GM19025 (cell line): ENCODE data around the gene BBC3.
"Not testable (repeated sequence)": the region's sequence is repeated elsewhere in the genome, so short reads cannot be mapped to it uniquely, and the experiment has no call there.

ENCODE experiments used
- ATAC-seq: cut with Tn5 transposase; IDR thresholded peaks from one replicate; pipeline ENCODE4 v1.9.1; 2021; ENCODE audit warnings: mild to moderate bottlenecking, low read depth, moderate library complexity; ENCODE audit not compliant: unreplicated experiment

BBC3 gene

DNA sequence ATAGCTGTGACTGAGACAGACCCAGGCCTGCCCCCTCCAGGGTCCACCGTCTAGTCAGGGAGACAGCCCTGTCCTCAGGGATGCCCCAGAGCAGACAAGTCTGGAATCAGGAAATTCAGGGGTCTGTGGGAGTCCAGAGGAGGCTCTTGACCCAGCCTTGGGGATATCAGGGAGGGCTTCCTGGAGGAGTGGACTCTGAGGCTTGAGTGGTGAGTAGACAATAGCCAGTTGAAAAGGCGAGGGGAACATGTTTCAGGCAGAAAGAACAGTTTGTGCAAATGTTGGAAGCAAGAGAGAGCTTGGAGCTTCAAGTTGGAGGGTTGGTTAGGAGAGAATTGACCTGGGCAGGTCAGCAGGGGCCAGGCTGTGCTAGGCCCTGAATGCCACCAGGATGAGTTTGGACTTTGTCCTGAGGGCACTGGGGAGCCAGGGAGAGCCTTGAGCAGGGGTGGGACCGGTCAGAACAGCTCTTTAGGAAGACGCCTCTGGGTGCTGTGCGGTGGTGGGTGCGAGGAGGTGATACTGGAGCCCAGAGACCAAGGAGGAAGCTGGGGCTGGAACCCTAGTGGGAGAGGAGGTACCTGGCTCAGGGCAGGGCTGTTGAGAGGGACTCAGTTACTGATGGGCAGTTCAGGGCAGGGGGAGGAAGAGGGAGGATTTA is 28.0 kb upstream of the BBC3 start:
- ATAC-seq: no peak

DNA sequence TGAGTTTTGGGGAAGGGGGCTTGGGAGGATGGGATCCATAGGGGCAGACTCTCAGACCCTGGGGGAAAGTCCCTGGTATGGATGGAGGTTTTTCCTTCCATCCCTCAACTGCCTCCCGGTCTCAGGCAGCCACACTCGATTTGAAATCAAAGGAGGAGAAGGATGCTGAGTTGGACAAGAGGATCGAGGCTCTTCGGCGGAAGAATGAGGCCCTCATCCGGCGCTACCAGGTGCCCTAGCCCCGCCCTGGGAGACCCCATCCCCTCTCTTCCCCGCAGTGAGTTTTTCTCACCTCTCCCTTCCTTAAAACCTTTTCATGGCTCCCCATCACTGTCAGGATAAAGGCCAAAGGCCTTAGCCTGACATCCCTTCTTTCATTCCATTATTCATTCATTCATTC is 27.4 kb upstream of the BBC3 start:
- no peak for ATAC-seq

DNA sequence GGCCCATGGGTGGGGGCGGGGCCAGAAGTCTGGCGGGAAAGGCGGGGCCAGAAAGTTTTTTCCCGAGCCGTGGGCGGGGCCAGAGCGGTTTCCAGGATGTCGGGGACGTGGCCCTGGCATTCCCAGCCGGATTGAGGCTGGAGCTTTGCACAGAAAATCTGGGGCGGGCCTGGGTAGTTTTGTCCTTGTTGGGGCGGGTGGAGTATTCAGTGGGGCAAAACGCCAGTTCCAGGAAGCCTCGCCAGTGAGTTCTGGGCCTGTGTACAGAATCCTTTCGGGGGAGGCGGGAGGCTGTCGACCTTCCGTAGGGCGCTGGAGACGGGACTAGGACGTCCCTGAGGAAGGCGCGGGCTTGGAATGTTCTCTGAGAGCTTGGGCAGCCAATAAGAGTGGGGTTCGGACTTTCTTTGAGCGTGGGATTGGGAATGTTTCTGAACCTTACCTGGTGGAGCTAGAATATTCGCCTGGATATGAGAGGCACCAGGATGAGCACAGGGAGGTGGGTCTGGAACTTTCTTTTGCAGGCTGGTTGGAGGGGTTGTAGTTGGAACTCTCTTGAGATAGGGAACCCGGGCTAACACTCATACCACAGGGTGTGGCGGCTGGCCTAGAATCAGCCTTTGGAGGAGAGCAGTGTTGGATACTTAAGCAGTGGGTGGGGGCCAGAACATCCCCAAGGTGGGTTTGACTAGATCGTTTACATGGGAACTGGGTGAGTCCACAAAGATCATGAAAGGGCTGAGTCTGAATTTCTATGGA is 26.6 kb upstream of the BBC3 start:
- no peak for ATAC-seq

DNA sequence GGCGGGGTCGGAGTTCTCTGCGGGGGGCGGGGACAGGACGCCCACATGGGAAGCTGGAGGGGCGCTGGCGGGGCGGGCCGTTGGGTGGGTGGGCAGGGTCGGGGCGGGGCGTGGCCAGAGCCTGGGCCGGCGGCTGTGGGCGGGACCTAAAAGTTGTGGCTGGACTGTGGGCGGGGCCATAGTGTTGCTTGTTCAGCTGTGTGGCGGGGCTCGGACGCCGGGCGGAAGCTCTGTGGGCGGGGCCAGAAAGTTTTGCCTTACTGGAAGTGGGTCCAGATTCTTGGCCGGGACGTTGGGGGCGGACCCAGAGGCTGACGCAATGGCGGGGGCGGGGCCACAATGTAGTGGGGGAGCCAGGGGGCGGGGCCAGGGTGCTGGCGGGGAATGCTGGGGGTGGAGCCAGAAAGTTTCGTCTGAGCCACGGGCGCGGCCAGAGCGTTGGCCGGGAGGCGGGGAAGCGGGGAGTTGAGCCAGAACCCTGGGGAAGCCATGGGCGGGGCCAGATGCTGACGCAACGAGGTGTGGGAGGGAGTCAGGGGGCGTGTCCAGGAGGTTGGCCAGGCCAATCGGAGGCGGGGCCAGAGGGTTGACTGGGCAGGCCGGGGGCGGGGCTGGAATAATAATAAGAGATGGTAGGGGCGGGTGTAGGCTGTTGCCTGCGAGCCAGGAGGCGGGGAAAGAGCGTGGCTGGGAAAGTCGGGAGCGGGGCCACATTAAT is 25.9 kb upstream of the BBC3 start:
- ATAC-seq: peak; percentile 63

DNA sequence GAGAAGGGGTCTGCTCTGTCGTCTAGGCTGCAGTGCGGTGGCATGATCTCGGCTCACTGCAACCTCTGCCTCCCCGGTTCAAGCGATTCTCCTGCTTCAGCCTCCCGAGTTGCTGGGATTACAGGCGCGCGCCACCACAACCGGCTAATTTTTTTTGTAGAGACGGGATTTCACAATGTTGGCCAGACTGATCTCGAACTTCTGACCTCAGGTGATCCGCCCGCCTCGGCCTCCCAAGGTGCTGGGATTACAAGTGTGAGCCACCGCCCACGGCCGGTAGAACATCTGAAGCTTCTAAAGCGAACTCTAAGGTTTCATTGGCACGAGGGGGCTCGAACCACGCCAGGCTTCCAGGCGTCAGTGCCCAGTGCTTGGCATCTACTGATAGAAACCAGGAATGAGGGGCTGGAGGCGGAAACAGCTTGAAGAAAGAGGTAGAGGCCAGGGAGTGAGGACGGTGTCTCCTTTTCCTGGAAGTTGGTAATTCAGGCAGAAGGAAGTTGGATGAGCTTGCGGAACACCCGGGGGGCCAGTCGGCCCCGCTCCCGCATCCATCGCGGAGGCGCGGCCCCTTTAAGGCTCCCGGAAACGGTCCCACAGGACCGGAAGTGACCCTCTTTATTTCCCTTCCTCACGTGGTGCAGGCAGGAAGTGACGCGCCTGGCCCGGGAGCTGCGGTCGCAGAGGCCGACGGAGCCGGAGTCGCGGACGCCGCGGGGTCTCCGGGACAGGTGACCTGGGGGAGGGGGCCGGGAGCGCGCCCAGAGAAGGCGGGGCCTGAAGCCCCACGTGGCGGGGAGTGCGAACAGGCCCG is 25.1 kb upstream of the BBC3 start, which contains the start of gene CCDC9:
CCDC9 (plus strand) TSS at position 647 of the 814 bp plus-strand sequence. CDS start 1,876 bp downstream, outside the sequence.
- peak; percentile 46 for ATAC-seq

DNA sequence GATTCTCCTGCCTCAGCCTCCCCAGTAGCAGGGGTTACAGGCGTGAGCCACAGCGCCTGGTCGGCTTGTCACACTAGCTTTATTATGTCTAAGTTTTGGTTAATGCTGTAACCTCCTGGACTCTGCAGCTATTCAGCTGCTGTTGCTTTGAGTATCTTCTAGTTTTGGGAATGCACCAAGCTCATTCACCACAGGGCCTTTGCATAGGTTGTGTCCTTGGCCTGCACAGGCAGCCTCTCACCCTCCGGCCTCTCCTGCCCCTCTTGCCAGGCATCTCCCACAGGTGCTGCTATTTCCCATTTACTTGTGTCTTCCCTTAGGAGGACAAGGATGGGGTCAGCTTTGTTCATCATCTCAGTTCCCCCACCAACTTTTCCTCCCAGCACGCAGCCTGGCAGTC is 23.0 kb upstream of the BBC3 start:
- no peak for ATAC-seq

DNA sequence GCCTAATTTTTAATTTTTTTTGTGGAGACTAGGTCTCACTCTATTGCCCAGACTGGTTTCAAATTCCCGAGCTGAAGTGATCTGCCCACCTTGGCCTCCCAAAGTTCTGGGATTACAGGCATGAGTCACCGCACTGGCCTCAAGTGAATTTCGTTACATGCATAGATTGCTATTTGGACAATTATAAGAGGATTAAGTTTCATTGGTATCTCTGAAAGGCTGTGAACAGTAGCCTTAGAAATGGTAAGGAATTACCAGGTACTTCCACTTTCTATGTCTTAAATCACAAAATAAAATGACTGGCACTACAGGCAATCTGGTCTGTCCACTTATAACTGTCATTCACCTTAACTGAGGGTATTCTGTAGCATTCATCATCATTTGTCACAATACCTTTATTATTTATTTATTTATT is 22.5 kb upstream of the BBC3 start:
- no peak for ATAC-seq

DNA sequence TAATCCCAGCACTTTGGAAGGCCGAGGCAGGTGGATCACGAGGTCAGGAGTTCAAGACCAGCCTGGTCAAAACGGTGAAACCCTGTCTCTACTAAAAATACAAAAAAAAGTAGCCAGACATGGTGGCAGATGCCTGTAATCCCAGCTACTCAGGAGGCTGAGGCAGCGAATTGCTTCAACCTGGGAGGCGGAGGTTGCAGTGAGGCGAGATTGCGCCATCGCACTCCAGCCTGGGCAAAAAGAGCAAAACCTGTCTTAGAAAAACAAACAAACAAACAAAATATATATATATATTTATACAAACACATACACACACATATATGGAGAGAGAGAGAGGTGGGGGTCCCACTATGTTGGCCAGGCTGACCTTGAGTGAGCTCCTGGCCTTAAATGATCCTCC is 22.0 kb upstream of the BBC3 start:
- not testable (repeated sequence) for ATAC-seq

DNA sequence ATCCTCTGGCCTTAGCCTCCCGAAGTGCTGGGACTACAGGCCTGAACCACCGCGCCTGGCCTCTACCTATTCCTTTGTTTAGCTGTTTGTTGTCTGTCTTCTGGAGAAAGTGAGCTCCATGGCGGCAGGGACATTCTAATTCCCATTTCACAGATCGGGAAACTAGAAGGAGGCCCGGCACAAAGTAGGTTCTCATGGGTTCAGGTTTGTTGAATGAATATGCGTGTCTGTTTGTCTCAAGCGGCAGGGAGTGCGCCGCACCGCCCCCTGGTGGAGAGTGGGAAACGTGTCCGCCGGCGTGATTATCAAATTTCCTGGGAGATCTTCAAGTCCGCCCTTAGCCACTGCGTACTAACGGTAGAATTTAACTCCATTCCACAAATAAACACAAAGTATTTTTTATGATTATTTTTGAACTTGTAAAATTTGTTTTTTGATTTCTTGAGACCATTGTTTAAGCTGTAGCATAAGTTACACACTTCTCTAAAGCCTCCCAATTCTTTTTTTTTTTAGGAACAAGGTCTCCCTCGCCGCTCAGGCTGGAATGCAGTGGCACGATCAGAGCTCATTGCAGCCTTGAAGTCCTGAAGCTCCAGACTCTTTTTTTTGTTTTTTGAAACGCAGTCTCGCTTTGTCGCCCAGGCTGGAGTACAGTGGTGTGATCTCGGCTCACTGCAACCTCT is 16.4 kb upstream of the BBC3 start:
- no peak for ATAC-seq

DNA sequence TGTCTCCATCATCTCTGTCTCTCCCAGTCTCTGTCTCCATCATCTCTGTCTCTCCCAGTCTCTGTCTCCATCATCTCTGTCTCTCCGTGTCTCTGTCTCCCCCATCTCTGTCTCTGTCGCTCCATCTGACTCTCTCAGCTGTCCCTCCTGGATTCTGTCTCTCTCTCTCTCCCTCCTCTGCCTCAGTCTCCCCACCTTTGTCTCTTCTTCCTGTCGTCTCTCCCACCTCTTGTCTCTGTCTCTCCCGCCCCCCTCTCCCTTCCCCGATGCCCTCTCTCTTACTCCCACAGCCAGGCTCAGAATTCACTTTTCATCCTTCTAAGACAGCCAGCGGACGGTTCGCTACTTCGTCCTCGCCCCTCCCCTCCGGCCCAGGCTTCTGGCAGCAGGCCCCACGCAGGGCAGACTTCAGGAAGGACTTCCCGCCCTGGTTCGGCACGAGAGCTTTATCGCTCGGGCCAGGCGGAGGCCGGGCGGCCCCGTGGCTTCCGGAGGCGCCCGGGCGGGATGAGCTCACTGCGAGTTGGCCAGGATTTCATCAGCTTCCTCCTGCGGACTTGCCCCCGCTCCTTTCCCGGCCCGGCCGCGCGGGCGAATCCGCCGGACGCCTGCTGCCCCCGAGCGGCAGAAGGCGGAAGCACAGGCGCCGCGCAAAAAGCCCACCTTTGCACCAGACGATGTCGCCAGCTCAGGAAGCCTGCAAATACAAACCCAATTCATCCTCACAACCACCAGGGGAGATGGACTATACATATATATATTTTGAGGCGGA is 13.0 kb upstream of the BBC3 start:
- ATAC-seq: peak; percentile 73

DNA sequence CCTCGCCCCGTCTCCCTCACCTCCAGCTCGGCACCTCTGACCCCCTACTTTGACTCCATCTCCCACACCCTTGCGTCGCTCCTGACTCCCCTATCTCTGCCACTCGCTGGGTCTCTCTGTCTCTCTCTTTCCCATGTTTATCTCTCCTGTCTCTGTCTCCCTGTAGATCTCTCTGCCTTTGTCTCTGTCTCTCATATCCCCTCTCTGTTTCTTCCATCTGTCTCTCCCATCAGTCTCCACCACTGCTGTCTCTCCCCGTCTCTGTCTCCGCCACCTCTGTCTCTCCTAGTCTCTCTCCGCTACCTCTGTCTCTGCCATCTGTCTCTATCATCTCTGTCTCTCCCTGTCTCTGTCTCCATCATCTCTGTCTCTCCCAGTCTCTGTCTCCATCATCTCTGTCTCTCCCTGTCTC is 12.4 kb upstream of the BBC3 start:
- no peak for ATAC-seq

DNA sequence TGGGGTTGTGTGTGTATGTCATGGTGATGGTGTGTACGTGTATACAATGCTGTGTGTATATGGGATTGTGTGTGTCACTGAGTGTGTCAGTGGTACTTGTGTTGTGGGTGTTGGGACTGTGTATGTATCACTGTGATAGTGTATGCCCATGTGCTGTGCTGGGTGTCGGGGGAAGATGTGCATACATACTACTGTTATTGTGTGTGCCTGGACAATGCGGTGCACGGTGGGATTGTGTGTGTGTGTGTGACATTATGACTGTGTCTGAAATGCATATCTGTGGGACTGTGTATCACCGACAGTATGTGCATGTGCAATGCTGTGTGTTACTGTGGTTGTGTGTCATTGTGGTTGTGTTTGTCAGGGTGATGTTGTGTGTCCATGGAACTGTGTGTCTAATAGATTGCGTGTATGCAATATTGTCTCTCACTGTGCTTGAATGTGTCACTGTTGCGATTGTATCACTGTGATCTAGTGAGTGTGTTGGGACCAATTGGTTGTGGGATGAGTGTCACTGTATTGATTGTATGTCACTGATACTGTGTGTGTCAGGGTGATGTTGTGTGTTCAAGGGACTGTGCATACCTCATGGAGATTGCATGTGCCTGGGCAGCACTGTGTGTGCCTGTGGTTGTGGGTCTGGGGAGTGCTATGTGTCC is 11.0 kb upstream of the BBC3 start:
- no peak for ATAC-seq

DNA sequence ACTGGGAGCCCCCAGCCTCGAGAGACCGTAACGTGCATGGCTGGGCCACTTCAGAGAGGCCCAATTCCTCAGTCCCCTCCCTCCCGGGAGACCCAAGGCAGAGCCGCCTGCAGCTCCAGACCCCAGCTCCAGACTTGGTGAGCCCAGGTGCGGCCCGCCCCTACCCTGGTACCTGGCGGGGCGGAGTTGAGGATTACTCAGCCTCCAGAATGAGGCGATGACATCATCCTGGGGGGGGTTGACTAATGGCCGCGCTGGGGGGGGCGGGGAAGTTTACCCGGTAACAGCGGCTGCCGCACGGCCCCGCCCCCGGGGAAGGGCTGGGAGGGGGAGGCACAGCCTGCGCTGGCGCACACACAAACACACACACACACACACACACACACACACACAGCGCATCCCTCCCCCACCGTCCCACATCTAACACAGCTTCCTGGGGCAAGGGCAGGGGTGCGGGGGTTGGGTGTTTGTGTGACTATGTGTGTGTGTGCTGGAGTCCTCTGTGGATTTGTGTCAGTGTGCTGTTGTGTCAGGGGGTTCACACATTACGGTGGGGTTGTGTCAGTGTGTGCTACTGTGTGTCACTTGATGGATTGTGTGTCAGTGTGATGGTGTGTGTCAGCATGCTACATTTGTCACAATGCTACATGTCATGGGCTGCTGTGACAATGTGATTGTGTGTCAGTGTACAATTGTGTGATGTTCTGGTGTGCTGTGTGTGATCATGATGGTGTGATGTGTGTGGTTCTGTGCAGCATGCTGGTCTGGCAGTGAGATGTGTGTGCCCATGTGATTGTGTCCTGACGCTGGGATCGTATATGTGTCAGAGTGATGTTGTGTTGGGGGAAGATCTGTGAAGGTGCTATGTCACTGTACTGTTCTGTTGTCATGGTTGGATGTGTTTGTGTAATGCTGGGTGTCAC is 10.3 kb upstream of the BBC3 start:
- no peak for ATAC-seq

DNA sequence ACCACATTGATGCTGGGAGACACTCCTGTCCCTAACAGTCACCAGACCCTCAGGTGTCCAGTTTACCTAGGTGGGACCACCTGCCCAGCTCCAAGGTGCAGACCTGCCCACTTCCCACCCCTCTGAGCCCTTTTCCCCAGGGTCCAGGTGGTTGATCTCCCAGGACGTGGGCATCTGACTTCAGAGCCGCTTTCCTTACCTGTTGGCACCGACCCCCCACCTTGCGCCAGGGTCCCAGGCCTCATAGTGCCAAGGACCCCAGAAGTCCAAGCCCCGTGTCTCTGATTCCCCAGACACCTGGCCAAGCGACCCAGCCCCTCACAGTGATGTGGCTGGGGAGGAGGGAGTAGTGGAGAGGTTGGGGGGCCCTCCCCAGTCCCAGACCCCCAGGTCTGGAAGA is 9.6 kb upstream of the BBC3 start:
- no peak for ATAC-seq

DNA sequence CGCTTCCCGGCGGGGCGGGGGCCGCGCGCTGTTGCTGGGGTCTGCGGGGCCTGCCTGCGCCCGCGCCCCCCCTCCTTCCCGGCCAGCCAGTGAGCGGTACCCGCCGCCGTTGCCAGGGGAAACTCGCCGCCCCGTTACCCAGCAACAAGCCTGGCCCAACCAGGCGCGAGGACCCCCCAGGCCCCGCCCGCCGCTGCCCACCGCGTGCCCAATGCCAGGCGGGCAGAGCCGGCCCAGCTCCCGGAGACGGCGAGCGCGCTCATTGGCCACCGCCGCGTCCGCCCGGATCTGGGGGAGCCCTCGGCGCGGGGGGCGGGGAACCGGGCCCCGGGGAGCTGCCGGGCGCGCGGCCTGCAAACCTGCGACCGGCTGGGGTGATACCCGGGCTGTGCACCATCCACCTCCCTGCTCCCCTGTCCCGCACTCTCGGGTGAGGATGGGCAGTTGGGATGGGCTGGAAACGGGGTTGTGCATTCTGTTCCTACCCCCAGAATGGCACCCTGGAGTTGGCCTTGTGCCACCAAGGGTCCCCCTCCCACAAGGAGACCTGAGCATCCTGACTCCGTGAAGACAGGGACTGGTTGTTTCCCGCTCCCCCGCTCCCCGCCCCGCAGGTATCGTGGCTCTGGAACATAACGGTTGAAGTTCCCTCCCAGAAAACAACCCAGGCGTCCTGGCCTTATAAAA is 8.8 kb upstream of the BBC3 start:
- ATAC-seq: no peak

DNA sequence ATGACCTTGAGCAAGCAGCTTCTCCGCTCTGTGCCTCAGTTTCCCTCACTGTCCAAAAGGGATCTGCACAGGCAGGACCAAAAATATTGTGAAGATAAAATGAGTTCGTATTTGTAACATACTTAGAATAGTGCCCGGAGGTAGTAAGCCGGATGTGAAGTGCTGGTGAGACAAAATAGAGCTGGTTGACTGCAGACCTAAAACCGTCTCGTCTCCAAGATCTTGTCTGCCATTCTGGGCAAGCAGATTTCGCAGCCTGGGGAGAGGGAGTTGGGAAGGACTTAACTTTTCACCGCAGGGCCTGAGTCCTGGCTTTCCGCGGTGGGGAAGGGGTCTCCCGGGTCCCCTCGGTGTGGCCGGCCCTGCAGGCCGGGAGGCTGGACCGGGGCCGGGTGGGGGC is 8.2 kb upstream of the BBC3 start:
- no peak for ATAC-seq

DNA sequence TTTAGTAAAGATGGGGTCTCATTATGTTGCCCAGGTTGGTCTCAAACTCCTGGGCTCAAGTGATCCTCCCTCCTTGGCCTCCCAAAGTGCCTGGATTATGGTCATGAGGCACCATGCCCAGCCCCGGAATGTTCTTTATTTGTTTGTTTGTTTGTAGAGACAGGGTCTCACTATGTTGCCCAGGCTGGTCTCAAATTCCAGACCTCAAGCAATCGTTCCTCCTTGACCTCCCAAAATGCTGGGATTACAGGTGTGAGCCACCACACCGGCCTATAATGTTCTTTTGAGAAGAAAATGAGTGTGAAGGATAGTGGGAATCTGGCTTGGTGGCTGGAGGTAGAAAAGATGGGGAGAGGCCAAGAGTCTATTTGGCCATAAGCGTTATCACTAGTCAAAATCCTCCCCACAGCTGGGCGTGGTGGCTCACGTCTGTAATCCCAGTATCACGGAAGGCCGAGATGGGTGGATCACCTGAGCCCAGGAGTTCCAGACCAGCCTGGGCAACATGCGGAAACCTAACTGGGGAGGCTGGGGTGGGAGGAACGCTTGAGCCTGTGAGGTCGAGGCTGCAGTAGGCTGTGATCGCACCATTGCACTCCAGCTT is 5.2 kb upstream of the BBC3 start:
- no peak for ATAC-seq
